T-helper 2 cell treated with Interferon-gamma antibody and Interleukin-4, amounts not matched to agents 100 ng/mL and 5 ng/mL, for 36 hours (primary cell): ENCODE results near the gene HMCES. TPM values are rescaled to one million over a fixed set of nuclear protein-coding genes. Genes with fewer than 3 reads are reported as not detected.
"Not testable (repeated sequence)": the region's sequence is repeated elsewhere in the genome, so short reads cannot be mapped to it uniquely, and the experiment has no call there.

ENCODE experiments used
- intact Hi-C: fragments of 100-400 bp; cut with micrococcal nuclease; formaldehyde crosslinking; loops from one replicate; pipeline ENCODE4 v1.15.1; 2023
- total RNA-seq: library from RNA; stranded (reverse); gene quantifications from 2 replicates; pipeline ENCODE4 v1.2.3, GENCODE V29; 2022

HMCES gene
- total RNA-seq, 1 donor from 2014 or later: 50.8 TPM

DNA sequence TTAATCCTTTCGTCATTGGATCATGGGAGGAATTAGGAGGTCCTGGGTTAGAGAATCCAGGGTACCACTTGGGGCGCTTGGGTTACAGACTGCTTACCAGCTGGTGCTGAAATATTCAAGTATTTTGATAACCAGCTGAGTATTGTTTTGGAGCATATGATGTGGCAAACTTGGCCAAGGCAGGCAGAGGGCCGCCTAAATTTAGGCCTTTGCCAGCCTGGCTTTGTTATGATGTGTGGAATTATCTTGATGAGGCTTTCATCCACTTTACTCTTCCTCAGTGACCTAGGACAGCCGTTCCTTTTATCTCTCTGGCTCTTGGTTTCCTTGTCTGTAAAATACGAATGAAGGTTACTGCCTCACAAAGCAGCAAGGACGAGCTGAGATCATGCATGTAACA is 22.4 kb upstream of the HMCES start:
- intact Hi-C loops: no loop called here

DNA sequence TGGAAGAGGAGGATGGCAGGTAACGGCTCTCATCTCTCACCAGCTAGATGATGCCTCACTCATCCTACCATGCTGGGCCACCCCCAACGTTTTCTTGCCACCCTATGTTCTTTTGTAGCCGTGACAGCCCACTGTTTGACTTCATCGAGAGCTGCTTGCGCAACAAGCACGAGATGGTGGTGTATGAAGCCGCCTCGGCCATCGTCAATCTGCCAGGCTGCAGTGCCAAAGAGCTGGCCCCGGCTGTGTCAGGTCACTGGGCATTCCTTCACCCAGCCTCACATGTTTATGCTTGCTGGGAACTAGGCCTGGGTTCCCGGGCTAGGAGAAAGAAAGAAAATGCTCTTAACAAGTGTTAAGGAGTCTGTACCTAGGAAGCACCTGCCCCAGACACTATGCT is 21.1 kb upstream of the HMCES start:
- intact Hi-C loops: no loop called here

DNA sequence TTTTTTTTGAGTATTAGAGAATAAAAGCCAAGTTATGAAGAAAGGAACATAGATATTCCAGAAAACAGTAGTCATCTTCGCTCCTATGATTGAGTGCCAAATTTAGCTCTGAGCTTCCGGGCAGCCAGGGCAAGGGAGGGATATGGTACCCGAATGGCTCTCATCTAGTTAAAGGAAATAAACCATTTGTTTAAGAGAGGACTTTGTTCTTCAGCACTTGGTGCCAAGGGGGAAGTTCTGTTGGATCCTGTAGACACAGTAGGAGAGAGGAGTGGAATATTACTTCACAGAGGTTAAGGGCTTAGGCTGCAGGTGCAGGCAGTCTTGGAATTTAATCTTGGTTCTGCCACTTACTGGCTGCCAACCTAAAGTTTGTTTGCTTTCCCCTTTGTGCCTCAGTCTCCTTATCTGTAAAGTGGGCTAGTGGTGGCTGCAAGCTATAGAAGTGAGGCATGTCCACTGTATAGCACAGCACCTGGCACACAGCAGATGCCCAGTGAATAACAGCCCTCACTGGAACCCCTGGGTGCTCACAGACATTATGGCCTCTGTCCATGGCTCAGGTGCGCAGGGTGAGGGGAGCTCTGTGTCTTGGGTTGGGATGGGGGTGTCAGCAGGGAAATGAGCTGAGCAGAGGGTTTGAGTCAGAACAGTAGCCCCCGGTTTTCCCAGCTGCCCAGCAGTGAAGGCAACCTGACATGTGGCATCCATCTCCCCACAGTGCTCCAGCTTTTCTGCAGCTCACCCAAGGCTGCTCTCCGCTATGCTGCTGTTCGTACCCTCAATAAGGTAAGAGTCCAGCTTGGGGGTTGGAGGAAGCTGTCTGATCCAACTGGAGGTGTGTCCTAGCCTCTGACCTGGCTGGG is 18.8 kb upstream of the HMCES start:
- intact Hi-C loops: no loop called here

DNA sequence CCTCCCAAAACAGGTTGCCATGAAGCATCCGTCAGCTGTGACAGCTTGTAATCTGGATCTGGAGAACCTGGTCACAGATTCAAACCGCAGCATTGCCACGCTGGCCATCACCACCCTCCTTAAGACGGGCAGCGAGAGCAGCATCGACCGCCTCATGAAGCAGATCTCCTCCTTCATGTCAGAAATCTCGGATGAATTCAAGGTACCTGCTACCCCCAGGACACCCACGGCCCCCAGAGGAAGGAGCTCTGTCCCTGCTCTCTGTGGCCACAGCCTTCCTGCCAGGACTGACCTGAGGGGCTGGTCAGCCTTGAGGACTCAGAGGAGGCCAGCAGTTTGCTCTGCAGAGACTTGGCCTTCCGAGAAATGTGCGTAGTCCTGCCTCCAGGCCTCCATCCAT is 18.1 kb upstream of the HMCES start:
- intact Hi-C loops: no loop called here

DNA sequence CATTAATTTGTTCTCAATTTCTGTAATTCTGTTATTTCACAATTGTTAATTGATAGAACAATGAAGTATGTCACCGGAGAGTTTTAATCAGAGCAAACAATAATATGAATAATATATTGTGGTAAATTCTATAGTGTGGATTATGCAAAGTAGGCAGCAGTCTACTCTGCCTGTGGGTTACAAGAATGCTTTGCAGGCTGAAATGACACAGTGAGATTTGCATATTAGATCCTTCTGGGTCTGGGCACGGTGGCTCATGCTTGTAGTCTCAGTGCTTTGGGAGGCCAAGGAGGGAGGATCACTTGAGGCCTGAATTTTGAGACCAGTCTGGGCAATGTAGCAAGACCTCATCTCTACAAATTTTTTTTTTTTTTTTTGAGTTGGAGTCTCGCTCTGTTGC is 16.8 kb upstream of the HMCES start:
- intact Hi-C loops: no loop called here

DNA sequence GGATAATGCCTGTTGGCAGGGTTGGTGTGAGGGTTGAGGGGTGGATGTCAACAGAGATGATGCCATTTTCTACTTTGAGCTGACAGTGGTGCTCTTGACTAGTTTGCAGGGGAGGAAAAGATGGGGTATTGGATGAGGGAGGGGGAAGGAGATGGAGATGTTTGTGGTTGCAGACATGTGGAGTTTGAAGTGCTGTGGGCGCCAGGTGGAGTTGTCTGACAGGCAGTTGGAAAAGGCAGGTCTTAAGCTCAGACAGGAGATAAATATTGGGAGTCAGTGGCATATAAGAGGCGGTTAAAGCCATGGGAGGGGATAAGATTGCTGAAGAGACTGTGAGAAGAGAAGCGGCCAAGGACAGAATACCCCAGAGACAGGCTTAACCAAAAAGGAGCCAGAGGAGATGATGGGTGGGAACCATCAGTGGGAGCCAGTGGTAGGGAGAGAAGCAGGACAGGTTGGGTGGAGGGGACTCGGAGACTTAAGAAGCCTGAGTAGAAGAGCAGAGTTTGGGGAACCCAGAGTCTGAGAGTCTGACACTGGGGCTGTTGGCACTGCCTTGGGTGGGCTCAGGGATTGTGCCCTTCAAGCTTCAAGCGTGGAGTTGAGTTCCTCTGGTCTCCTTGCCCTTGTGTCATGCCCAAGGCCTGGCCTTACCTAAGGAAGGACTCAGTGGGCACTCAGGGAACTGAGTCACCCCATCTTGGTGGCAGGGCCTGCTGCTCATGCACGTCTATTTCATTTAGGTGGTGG is 15.3 kb upstream of the HMCES start:
- intact Hi-C loops: no loop called here

DNA sequence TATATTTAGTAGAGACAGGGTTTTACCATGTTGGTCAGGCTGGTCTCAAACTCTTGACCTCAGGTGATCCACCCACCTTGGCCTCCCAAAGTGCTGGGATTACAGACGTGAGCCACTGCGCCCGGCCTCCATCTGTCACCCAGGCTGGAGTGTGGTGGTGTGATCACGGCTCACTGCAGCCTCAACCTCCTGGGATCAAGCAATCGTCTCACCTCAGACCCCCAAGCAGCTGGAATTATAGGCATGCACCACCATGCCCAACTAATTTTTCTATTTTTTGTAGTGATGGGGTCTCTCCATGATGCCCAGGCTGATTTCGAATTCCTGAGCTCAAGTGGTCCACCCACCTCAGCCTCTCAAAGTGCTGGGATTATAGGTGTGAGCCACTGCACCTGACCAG is 13.7 kb upstream of the HMCES start:
- intact Hi-C loops: not testable (repeated sequence)

DNA sequence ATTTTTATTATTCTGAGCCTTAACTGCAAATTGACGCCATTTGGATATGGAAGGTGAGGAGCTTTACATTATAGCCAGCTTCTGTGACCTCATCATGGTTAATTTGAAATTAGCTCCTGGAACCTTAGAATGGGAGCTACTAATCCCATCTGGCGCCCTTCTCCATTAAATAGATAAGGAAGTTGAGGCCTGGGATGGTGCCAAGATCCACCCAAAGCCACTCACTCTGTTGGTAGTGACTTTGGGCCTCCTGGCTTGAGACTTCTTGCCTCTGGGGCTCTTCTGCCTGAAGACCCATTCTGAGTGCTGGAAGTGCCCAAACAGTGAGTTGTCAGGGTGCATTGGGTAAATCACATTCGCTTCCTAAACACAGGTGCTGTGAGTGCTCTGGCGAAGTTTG is 12.0 kb upstream of the HMCES start:
- intact Hi-C loops: no loop called here

DNA sequence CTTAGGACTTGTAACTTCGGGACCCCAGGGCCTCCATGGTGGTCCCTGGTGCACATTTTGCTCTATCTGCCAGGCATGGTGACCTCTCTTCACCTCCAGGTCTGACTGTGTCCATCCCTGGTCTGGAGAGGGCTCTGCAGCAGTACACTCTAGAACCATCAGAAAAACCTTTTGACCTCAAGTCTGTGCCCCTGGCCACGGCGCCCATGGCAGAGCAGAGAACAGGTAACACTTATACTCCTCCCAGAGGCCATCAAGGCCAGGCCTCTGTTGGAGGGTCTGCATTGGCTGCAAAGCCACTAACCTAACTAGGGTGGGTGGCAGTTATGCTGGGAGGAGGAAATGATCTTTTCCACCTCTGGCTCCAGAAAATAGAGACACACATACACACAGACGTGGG is 10.3 kb upstream of the HMCES start:
- intact Hi-C loops: no loop called here

DNA sequence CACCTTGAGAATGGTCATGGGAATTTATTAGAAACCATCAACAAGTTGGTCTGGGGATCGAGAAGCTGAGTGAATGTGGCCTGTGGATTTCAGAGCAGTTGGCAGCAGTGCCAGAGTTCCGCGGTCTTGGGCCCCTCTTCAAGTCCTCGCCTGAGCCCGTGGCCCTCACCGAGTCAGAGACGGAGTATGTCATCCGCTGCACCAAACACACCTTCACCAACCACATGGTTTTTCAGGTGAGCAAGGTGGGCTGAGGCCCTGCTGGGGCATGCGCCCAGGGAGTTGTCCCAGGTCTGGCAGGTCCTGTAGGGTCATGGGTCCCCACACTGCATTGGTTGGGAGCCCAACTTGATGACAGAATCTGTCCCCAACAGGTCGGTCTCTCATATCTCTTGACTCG is 7.0 kb upstream of the HMCES start:
- intact Hi-C loops: no loop called here

DNA sequence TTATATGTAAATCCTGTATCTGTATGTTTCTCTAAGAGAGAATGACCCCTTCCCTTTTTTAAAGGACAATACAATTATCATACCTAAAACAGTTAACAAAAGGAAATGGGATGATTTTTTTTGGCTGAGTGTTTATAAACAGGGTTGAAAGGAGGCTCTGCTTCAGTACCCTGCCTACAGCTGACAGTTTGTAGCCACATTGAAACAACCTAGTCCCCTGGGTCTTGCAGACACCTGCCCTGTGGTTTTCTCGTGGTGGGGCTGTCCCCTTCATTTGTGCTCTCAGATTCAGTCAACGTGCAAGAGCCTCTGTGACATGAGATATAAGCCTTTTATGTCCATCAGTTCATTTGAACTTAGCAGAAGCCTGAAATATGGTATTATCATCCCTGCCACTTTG is 2.3 kb upstream of the HMCES start:
- intact Hi-C loops: no loop called here

DNA sequence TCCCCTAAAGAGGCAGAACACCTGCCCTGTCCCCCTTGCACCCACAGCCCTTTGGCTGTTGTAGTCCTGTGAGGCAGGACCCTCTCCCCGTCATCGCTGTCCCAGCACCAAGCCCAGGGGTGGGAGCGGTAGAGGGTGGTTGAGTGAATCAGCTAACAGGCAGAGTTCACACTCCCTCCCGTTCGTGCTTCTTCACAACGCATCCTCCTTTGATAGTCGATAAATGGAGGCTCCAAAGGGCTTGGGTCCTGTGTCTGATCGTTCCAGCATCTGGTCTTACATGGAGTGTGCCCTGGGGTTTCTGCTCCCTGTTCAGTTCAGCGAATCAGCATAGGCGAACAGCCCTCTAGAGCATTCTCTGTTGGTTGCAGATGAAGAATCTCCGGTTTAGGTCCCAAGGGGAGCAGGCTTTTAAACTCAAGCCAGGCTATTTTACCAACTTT is 820 bp upstream of the HMCES start:
- intact Hi-C loops: loop anchor here (1.0 kb wide), 4 partner anchors 29 to 162 kb away; partner anchors contain the start of genes COPG1 and IFT122

DNA sequence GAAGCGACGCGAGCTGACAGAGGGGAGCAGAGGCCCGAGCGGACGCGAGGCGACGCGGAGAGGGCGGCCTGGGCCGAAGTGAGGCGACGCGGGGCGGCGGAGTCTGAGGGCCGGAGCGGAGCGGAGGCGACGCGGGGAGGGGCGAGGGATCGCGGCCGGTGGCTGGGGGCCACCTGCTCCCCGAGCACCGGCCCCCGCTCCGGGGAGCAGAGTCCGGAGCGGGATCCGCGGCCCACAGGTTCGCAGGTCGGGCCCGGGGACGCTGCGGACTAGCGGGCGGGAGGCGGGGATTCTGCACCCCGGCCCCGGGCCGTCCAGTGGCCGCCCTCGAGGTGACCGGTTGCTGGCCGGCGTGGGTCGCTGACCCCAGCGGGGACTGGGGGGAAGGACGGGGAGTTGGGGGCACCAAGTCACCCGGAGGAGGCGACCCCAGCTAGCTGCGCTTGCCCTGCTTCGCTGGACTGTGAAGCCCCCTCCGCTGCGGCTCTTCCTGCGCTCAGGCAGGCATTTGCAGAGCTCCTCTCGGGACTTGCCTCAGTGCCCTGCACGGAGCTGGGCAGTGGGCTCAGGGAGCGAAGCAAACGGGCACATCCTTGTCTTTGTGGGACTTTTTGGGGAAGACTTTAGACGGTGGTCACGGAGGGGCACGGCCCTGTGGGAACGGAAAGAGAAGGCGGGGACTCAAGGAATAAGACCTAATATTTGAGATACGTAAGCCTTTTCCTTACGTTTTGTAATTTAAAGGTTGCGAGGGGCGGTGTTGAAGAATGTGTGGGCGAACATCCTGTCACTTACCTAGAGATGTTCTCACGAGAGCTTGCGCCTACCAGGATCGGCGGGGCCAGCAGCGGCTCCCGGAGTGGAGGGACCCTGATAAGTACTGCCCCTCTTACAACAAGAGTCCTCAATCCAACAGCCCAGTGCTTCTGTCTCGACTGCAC is 566 bp downstream of the HMCES start:
- intact Hi-C loops: loop anchor here (1.0 kb wide), 4 partner anchors 30 to 161 kb away; partner anchors contain the start of genes COPG1 and IFT122

DNA sequence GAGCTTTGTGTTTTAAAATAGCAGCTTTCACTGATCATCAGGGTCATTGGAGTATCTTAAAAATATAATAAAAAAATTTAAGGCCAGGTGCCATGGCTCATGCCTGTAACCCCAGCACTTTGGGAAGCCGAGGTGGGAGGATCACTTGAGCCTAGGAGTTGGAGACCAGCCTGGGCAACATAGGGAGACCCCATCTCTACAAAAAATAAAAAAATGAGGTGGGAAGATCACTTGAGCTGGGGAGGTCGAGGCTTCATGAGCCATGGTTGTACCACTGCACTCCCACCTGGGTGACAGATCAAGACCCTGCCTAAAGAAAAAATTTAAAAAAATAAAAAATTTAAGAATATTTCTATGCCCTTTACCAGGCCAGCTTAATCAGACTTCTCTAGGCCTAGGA is 1.5 kb downstream of the HMCES start:
- intact Hi-C loops: no loop called here

DNA sequence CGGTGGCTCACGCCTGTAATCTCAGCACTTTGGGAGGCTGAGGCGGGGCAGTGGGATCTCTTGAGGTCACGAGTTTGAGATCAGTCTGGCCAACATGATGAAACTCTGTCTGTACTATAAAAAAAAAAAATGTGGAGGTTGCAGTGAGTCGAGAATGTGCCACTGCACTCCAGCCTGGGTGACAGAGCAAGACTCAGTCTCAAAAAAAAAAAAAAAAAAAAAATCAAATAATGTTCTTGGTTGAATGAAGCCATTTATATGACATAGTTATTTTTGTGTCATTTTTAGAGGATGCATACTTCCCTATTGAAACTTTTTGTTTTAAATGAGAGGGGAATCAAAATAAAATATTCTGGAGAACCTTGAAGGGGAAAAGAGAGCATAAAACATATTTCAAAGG is 3.1 kb downstream of the HMCES start:
- intact Hi-C loops: no loop called here

DNA sequence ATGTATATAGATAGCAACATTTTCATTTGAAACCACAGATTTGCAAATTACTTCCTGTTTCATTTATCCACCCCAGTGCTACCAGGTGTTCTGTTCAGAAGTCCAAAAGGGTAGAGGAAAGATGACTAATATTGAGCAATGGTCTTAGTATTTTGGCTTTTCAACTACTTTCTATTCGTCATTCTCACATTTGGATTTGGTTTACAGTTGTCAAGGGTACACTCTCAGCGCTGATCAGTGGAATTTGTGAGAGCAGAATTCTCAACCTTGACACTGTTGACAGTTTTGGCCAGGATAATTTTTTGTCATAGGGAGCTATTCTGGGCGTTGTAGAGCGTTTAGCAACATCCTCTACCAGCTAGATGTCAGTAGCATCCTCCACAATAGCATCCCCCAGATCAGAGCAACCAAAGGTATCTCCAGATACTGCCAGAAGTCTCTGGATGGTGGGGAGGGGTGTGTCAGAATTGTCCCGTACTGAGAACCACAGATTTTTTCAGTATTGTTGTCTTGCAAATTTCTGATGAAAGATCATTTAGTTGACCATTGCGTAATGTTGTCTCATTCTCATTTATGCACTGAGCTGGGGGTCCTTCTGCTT is 4.2 kb downstream of the HMCES start:
- intact Hi-C loops: no loop called here

DNA sequence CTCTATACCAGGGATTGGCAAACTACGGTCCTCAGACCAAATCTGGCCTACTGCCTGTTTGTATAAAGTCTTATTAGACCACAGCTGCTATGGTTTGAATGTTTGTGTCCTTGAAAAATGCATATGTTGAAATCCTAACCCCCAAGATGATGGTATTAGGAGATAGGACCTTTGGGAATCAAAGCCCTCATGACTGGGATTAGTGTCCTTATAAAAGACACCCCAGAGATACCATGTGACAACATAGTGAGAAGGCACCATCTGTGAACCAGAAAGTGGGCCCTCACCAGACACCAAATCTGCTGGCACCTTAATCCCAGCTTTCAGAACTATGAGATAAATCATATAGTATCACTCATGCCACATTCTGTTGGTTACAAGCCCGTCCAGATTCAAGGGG is 7.4 kb downstream of the HMCES start:
- intact Hi-C loops: no loop called here

DNA sequence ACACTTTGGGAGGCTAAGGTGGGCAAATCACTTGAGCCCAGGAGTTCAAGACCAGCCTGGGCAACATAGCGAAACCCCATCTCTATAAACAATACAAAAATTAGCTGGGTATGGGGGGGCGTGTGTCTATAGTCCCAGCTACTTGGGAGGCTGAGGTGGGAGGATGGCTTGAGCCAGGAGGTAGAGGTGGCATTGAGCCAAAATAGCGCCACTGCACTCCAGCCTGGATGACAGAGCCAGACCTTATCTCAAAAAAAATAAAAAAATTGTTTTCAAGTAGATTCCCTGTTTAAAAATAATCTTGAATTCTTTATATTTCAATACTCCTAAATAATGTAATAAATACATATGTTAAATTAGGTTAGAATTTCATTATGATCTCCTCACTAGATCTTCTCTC is 9.8 kb downstream of the HMCES start:
- intact Hi-C loops: no loop called here

DNA sequence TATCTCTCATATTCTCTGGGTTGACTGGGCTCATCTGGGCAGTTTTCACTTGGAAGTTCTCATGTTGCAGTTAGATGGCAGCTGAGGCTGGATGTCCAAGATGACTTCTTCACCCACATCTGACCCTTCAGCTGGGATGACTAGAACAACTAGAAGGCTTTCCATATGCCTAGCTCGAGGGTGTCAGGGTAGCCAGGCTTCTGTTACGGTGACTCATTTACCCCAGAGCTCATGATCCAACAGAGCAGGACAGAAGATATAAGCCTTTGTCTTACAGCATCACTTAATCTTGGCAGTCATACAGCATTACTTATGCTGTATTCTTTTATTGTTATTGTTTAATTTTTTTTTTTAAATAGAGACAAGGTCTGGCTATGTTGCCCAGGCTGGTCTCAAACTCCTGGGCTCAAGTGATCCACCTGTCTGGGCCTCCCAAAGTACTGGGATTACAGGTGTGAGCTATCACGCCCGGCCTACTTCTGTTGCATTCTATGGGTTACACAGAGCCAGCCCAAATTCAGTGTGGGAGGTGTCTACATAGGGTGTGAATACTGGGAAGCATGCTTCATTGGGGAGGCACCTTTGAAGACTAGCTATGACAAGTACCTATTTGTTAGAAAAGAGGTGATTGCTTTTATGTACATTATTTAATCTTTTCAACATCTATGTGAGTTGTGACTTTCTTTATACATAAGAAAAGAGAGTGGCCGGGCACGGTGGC is 10.7 kb downstream of the HMCES start:
- intact Hi-C loops: no loop called here

DNA sequence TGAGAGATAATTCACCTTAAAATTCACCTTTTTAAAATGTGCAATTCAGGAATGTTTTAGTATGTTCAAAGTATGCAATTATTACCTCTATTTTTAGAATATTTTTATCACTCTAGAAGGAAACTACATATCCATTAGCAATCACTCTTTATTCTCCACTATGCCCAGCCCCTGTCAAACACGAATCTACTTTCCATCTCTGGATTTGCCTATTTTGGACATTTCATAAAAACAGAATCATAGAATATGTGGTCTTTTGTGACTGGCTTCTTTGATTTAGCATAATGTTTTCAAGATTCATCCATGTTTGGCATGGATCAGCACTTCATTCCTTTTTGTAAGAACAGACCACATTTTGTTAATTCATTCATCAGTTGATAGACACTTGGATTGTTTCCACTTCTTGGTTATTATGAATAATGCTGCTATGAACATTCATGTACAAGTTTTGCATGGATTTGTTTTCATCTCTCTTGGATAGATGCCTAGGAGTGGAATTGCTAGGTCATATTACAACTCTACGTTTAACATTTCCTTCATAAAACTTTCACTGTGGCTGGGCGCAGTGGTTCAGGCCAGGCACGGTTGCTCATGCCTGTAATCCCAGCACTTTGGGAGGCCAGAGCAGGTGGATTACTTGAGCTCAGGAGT is 12.7 kb downstream of the HMCES start:
- intact Hi-C loops: no loop called here
